Measurements from ENCODE around the gene BGLAP.

BGLAP gene

DNA sequence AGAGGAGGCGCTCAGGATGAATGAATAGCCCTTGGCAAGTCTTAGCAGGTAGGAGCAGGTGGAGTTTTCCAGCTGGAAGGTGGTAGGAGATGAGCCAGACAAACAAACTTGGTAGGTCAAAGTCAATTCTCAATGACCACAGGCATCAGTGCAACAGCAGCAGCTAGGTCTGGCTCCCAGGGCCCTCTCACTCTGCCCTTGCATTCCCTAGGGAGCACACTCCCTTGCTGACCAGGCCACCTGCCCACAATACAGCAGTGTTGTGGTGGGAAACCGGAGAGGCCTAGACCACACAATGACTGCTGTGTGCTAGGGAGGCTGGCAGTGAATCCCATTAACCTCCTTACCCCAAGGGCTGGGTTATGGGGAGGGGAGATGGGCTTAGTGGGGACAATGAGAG is 18.9 kb downstream of the BGLAP start:
- no peak for DNase-seq

DNA sequence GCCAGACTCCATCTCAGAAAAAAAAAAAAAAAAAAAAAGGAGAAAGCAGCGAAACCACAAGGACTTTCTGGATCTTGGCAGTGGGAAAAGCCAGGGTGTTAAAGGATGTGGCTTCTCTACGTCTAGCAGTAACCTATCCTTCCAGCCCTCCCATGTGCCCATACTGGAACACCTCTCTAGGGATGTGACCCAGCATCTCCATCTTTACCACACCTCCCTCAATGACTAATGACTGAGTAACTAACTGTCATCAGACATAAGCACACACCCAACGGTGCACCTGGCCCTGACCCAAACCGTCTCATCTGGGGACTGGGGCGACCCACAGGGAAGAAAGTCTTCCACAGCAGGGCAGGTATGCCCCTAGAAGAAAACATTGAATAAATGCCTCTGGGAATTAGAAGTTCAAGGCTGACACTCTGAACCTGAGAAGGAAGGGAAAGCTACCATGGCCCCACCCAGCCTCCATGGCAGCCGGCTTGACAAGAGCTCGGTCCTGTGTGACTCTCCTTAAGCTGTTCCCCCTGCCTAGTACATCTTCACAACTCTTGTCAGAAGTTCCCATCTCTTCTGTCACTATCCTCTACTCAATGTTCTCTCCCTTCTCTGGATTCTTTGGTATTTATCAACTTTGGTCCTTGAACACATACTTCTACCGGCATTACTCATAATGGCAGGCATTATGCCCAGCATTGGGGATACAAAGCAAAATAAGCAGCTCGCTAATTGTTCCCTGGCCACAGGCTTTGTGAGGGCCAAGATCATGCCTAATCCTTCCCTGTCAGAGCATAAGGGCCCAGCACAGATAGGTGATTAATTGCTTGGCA is 20.7 kb downstream of the BGLAP start:
- peak; percentile 71 for DNase-seq

DNA sequence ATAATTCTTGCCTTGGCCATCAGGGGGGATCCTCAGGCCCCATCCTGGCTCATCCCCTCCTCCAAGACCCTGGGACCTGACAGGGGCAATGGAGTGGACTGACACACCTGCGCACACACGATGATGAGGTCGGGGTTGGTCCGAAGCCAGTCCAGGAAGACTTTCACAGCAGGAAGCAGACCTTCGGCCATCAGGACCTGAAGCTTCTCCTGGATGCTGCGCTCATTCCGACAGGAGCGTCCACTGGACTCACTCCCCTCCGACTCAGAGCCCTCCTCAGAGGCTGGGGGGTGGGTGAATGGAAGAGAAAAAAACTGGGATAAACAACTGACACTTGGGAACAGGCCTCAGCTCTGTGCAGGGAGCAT is 21.3 kb downstream of the BGLAP start:
- DNase-seq, result no peak

DNA sequence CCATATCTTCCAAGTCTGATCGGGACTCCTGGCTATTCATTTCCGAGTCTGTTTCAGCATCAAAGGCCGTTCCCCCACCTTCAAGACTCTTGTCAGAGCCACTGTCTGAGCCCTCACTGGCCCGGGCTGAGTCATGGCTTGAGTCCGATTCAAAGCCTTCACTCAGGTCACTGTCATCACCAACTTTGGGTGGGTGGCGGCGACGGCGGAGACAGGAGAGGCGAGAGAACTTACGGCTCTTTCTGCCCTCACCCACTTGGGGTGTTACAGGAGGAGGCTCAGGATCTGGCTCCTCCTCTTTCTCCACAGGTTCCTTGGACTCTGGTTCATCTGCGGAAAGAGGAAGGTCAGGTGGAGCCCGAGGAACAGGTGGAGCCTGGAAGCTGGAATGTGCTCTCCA is 24.1 kb downstream of the BGLAP start:
- DNase-seq, result no peak

DNA sequence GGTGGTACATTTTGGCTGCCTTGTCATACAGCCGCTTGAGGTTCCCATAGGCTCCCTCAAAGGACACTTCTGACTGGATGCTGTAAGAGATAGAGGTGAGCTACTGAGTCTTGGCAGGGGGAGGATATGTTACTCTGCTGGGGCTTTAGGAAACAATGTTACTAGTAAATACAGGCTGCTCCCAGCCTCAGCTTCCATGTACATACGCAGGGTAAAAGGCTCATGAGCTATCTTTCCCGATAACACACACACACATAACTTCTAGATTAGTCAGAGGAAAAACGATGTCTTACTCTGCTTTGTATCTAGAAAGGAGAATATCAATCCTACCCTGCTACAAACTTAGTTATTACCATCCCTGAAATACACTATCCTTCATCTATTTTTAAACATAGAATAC is 26.4 kb downstream of the BGLAP start:
- DNase-seq, result peak; percentile 70

DNA sequence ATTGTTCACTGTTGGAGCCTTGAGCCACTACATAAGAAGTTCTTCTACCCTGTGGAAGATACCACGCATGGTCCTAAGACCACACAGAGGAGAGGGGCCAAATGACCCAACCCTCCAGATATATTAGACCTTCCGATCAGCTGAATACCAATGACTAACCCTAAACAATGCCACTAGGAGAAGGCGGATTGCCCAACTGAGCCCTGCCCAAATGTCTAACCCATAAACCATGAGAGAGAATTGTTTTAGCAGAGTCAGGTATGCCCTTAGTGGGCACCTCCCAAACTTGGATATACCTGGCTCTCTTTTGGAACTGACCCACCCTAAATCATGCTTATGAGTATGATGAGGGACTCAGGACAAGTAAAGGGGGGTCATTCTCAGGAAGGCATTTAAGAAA is 28.3 kb downstream of the BGLAP start:
- DNase-seq, result no peak

DNA sequence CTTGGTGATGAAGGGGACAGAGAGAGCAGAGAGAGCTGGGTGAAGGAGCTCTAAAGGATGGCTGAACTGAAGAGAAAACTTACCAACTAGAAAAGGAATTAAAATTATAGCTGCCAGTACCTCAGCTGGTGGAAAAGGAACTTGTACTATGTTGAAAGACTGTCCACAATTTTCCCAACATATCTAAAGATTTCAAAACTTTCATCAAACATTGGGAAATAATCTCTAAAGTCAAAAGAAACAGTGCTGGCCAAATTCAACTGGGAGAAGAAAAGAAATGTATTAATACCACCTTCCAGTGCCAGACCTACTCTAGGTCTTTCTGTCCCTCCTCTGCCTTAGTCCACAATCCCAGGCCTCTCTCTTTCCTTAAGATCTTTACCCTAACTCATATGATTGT is 34.5 kb downstream of the BGLAP start:
- no peak for DNase-seq

DNA sequence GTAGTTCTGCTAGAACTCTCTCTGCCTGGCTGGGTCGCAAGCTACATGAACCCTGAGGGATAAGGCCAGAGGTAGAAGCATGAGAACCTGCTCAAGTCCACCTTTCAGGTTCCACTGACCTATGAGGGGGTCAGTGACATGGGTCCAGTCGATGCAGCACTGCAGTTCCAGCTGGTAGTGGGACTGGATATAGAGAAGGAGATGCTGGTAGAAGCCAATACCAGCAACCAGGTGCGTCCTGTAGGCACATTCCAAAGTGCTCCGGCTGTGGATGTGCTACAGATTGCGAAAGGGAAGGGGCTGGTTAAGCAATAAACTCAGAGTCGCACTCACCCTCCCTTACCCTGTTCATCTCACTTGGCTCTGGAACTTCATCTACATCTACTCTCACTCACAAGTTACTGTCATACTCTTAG is 35.0 kb downstream of the BGLAP start:
- DNase-seq, result peak; percentile 28

DNA sequence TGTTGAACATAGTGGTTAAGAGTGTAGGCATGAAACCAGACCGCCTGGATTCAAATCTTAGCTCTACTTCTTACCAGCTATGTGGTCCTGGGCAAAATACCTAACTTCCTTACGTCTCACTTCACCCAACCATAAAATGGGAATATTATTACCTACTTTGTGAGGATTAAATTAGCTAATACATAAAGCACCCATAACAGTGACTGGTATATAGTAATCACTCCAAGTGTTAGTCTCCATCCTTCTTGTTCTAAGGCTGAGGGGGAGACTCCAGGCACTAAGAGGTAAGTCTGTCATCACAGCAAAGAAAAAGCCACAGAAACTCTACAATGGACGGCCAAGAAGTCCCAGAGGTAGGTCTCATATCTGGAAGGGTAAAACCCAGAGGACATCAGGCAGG is 37.9 kb downstream of the BGLAP start:
- DNase-seq, result no peak

DNA sequence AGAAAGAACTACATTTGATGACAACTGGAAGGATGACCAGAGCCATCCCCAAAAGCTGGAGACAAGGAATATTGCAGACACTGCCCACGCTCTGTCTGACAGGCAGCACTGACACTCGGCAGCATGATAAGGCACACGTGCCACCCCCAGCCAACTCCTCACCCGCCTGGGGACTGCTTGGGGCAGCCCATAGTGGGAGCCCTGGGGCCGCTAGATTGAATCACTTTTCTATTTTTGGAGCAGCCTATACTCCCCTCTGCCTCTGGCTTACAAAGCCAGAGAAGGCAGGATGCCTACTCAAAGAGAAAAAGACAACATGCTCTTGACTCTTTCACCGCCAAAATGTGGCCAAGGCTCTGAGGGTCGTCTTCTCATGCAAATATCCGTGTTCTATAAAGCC is 39.3 kb downstream of the BGLAP start:
- no peak for DNase-seq

DNA sequence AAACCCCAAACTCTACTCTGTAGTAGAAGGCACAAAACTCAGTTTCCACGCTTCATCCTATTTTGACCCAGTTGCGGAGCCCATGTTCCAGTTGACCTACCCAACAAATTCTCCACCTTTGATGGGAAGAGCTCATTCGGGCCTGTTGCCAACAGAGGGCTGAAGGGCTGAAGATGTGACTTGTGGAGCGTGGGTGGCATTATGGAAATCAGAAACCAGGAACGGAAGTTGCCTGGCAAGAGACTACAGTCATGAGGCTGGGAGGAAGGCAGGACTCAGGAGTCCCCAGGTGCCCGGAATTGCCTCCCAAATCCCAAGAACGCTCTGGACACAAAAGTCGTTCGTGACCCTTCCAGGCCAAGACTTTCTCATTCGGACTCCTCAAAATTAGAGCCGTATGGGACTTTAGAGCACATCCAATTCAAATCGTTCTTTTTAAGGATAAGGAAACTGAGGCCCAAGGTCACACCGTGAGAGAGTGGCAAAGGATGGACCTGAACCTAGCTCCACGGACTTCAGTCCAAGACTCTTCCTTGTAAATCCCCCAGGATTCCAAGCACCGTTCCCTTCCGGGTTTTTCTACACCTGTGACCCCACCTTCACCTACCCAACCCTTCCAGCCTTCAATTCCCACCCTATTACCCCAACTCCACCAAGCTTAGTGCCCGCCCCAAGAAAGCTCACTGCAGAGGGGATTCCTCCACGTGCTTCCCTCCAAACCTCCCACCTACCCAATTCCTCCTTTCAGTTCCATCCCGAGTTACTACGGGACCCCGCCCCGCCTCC is 39.9 kb downstream of the BGLAP start:
- DNase-seq, result no peak

DNA sequence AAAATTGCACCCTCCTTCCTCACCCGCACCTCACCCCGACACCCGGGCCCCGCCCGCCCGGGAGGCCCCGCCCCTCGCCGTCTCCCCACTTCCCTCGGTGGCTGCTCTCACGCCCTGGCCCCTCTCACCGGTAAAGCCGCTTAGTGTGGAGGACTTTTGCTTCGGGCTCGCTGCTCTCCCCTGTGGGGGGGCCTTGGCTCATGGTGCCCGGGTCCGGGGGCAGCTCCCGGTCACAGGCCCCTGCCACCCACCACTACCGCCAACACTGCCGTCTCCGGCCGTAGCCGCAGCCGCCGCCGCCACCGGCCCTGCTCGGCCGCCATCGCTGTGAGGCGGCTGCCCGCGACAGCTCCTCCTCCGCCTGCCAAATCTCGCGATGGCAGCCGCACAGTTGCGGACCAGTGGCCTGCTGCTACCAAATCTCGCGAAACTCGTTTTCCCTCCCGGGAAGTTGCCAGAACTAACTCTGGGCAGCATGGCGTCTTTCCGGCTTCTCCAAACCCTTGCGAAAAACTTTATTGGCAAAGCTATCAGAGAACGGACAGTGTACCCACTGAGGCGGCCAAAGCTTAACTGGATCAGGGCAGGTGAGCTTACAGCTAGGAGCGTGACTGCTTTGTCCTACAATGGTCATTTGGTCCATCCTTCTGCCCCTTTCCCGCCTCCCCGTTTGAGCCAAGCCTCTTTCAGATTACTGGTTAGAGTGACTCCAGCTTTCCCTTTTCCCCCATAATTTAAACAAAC is 40.7 kb downstream of the BGLAP start, which contains the start of gene SMG5:
TSS of gene SMG5 (minus strand) at position 347 of the 744 bp plus-strand sequence. CDS start at position 202, 145 bp downstream.
- peak; percentile 97 for DNase-seq

DNA sequence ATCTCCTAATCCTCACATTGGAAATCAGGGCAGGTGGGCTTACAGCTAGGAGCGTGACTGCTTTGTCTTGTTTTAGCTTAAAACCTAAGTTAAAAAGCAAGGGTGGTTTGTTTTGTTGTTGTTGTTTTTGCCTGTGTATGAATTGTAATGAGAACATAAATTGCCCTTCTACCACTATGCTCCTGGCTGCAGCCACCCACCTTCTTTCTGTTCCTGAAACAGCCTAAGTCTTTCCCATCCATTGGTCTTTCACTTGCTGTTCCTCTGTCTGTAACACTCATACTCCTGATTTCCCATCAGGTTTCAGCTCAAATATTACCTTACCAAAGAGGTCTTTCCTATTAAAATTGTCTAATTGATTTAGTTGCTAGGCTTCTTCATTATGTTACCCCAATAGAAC is 41.5 kb downstream of the BGLAP start:
- DNase-seq, result no peak

DNA sequence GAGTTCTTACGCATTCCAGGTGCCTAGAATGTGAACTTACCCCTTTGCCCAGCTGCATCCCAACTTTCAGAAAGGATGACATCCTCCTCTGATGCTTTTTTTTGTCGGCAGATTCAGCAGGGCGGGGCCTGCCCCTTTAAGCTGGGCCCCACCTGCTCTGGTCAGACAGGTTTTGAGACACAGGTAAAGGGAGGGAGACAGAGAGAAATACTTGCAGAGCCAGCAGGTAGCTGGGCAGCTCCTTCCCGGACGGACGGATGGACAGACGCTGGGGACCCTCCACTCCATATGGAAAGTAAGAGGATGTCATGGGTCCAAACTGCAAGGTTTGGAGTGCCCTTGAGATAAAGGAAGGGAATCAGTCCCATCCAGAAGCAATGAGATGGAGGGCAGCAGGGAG is 42.1 kb downstream of the BGLAP start, which contains the start of gene TMEM79:
TSS of gene TMEM79 (plus strand) at position 214 of the 400 bp plus-strand sequence. CDS start 902 bp downstream, outside the sequence.
- DNase-seq, result no peak

DNA sequence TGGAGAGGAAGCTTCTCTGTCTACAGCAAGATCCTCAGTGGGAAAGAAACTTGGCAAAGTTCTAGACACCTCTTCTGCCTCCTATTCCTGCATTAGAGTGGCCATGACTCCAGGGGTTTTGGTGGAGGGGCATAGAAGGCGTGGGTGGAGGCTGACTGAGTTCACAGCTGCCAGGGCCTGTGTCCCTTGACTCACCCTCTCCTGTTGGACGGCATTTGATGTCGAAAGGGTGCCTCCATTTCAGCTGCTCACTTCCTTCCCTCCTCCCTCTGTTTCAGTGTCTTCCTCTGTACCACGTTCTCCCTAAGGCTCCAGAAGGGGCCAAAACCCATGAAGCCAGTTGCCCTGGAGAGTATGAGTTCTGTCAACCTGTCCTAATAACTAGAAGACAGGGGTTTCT is 42.8 kb downstream of the BGLAP start:
- no peak for DNase-seq

DNA sequence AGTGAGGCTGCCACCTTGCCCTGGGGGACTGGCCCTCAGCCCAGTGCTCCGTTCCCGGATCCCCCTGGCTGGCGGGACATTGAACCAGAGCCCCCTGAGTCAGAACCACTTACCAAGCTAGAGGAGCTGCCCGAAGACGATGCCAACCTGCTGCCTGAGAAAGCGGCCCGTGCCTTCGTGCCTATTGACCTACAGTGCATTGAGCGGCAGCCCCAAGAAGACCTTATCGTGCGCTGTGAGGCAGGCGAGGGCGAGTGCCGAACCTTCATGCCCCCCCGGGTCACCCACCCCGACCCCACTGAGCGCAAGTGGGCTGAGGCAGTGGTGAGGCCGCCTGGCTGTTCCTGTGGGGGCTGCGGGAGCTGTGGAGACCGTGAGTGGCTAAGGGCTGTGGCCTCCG is 43.5 kb downstream of the BGLAP start:
- DNase-seq, result no peak

DNA sequence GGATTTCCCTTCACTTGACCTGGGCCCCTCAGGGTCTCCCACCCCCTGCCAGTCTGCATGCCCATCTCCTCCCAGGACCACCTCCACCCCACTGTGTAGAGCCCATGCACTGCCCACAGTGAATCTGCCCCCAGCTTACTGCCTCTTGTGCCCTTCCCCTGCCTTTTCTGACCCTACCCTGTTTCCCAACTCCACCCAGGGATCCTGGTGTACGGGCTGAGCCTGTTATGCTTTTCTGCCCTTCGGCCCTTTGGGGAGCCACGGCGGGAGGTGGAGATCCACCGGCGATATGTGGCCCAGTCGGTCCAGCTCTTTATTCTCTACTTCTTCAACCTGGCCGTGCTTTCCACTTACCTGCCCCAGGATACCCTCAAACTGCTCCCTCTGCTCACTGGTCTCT is 44.1 kb downstream of the BGLAP start:
- DNase-seq, result no peak

DNA sequence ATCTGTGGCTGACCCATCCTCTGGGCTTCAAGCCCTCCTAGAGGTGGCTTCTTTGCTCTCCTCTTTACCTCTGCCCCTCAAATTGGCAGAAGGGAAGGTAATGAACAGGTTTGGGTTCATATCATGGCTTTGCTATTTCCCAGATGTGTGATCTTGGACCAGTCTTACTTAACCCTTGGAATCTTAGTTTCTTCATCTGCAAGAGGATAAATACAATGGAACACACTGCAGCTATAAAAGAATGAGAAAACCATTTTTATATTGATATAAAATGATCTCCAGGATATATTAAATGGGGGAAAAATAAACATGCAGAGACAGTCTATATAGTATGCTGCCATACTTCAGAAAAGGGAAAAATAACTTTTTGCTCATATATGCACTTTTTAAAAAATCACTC is 47.9 kb downstream of the BGLAP start:
- DNase-seq, result no peak

DNA sequence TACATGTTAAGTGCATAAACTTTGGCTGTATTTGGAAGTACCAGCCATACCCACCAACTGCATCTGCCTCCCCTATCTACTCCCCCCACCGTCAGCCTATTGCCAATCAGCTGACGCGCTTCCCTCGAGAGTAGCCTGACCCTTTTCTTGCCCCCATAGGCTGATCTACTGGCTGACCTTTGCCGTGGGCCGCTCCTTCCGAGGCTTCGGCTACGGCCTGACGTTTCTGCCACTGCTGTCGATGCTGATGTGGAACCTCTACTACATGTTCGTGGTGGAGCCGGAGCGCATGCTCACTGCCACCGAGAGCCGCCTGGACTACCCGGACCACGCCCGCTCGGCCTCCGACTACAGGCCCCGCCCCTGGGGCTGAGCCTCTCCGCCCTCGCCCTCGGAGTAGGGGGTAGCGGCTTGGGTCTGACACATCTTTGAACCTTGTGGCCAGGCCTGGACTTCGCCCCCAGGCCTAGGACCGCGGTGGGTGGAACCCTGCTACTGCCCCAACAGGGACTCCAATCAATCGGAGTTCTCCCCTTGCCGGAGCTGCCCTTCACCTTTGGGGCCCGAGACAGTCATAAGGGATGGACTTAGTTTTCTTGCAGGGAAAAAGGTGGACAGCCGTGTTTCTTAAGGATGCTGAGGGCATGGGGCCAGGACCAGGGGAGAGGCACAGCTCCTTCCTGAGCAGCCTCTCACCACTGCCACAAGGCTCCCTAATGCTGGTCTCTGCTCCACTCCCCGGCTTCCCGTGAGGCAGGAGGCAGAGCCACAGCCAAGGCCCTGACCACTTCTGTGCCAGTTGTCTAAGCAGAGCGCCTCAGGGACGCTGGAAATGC is 49.5 kb downstream of the BGLAP start:
- peak; percentile 79 for DNase-seq

Data from NCI-H226 (cell line).